Activated CD8-positive, alpha-beta T cell treated with anti-CD3 and anti-CD28 coated beads for 36 hours (primary cell): ENCODE measurements around the gene RAD21L1. TPM values are rescaled to one million over a fixed set of nuclear protein-coding genes. Genes with fewer than 3 reads are reported as not detected.
"Not testable (repeated sequence)": the region's sequence is repeated elsewhere in the genome, so short reads cannot be mapped to it uniquely, and the experiment has no call there.

Experiments used
- ATAC-seq: fragments of 200-7000 bp; cut with Tn5 transposase; one replicate; pipeline ENCODE4 v1.10.0; 2021; ENCODE audit warnings: mild to moderate bottlenecking, moderate library complexity
- CTCF ChIA-PET: fragments of 350-600 bp; sonication (Branson Sonifier 250); formaldehyde crosslinking; loops from one replicate; lab custom pipeline; 2021; ENCODE audit warnings: antibody characterized with exemption; lab: Charles Lee
- POLR2A ChIA-PET: fragments of 350-600 bp; sonication (Branson Sonifier 250); formaldehyde crosslinking; loops from one replicate; lab custom pipeline; 2021; ENCODE audit warnings: antibody characterized with exemption; lab: Charles Lee
- DNase-seq: peaks from one replicate; pipeline ENCODE4 v3.0.0-alpha.2; 2020
- H3K27ac Mint-ChIP-seq: one replicate; pipeline ENCODE4 v1.8.0; 2021; ENCODE audit warnings: mild to moderate bottlenecking, mixed read lengths
- H3K27me3 Mint-ChIP-seq: one replicate; pipeline ENCODE4 v1.8.0; 2021; ENCODE audit warnings: mixed read lengths
- H3K36me3 Mint-ChIP-seq: one replicate; pipeline ENCODE4 v1.8.0; 2021; ENCODE audit warnings: low read depth, mixed read lengths
- H3K4me1 Mint-ChIP-seq: one replicate; pipeline ENCODE4 v1.8.0; 2021; ENCODE audit warnings: low read depth, mixed read lengths
- H3K4me3 Mint-ChIP-seq: one replicate; pipeline ENCODE4 v1.8.0; 2021; ENCODE audit warnings: mild to moderate bottlenecking, moderate library complexity, mixed read lengths
- H3K9me3 Mint-ChIP-seq: one replicate; pipeline ENCODE4 v1.8.0; 2021; ENCODE audit warnings: mixed read lengths
- intact Hi-C: fragments of 100-400 bp; cut with micrococcal nuclease; formaldehyde crosslinking; loops from one replicate; pipeline ENCODE4 v1.10.0; 2022
- total RNA-seq, 2 experiments: library from RNA; stranded (reverse); gene quantifications; one replicate each; pipeline ENCODE4 v1.2.3, GENCODE V29; 2021
- TF ChIP-seq, protein P1 (sequence below): fragments of 200-600 bp; IDR thresholded peaks from one replicate; pipeline ENCODE4 v1.8.0; 2022; ENCODE audit warnings: antibody characterized with exemption, mild to moderate bottlenecking

The RAD21L1 gene
- total RNA-seq, 2 experiments from 2014 or later, result 0.18 to 0.25 TPM

GRCh38 chr20:1212607-1213396 is 13.0 kb upstream of the RAD21L1 start:
- H3K36me3 Mint-ChIP-seq, result no peaks in the 10 kb centered on the region
- POLR2A ChIA-PET, result interaction anchor here (0.6 to 0.7 kb wide), 2 partner anchors 14 to 82 kb away, joined by 3 read pairs; no protein-coding TSS in a partner anchor
- H3K9me3 Mint-ChIP-seq, result no peaks in the 10 kb centered on the region
- H3K4me3 Mint-ChIP-seq, result no peak overlapping the region
- DNase-seq, result peak; percentile 86
- peak; percentile 76 for ATAC-seq
- TF ChIP-seq, protein P1, sequence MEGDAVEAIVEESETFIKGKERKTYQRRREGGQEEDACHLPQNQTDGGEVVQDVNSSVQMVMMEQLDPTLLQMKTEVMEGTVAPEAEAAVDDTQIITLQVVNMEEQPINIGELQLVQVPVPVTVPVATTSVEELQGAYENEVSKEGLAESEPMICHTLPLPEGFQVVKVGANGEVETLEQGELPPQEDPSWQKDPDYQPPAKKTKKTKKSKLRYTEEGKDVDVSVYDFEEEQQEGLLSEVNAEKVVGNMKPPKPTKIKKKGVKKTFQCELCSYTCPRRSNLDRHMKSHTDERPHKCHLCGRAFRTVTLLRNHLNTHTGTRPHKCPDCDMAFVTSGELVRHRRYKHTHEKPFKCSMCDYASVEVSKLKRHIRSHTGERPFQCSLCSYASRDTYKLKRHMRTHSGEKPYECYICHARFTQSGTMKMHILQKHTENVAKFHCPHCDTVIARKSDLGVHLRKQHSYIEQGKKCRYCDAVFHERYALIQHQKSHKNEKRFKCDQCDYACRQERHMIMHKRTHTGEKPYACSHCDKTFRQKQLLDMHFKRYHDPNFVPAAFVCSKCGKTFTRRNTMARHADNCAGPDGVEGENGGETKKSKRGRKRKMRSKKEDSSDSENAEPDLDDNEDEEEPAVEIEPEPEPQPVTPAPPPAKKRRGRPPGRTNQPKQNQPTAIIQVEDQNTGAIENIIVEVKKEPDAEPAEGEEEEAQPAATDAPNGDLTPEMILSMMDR, result peak; percentile 91
- intact Hi-C loops, result loop anchor here (10.0 kb wide), 1 partner anchor 98 kb away; the partner anchor contains the start of gene PSMF1
- no peak overlapping the region for H3K27ac Mint-ChIP-seq
- CTCF ChIA-PET, result interaction anchor here (0.5 to 2.9 kb wide), 34 partner anchors 10 to 397 kb away, joined by 3 to 13 read pairs (median 4); partner anchors contain the start of genes C20orf202, NSFL1C and SNPH
- peaks cover 5% of the 10 kb centered on the region for H3K27me3 Mint-ChIP-seq
- peaks cover 33% of the 10 kb centered on the region for H3K4me1 Mint-ChIP-seq

DNA sequence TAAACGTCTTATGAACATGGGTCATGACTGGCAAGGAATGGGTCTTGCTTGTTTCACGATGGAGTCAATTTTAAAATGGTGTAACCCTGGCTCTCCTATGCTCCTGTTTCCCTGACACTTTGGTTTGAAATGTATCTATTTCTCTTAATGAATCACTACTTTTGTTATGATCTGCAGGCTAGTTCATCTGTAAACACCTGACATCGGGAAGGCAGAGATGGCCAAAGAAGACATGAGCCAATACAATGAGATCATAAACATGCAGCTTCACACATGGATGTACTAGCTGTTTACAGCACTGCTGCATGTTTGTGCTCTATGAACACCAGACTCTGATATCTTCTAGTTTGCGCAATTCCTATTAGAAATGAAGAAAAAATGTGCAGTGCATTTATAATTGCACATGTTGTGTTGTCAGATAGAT is 11.0 kb upstream of the RAD21L1 start:
- Mint-ChIP-seq H3K4me3 (no peak overlapping the region), H3K9me3 (no peaks in the 10 kb centered on the region), H3K36me3 (no peaks in the 10 kb centered on the region), H3K27me3 (peaks cover 5% of the 10 kb centered on the region), H3K4me1 (peaks cover 33% of the 10 kb centered on the region), H3K27ac (peak overlapping the region; percentile 27)
- no peak for ATAC-seq
- TF ChIP-seq, protein P1, result no peak
- no peak for DNase-seq
- intact Hi-C loops, result loop anchor here (10.0 kb wide), 1 partner anchor 100 kb away; the partner anchor contains the start of gene PSMF1
- ChIA-PET POLR2A (interaction anchor here (1.0 kb wide), 1 partner anchor 27 kb away, joined by 3 read pairs; no protein-coding TSS in a partner anchor), CTCF (interaction anchor here (1.1 to 2.9 kb wide), 6 partner anchors 9 to 396 kb away, joined by 3 to 13 read pairs (median 4); no protein-coding TSS in a partner anchor)

GRCh38 chr20:1215386-1216170 is 10.3 kb upstream of the RAD21L1 start:
- Mint-ChIP-seq H3K27ac (peak overlapping the region; percentile 80), H3K9me3 (no peaks in the 10 kb centered on the region), H3K4me3 (peak overlapping the region; percentile 31), H3K36me3 (no peaks in the 10 kb centered on the region), H3K4me1 (peaks cover 33% of the 10 kb centered on the region), H3K27me3 (peaks cover 5% of the 10 kb centered on the region)
- ChIA-PET POLR2A (interaction anchor here (1.0 kb wide), 1 partner anchor 28 kb away, joined by 3 read pairs; no protein-coding TSS in a partner anchor), CTCF (interaction anchor here (1.1 to 1.7 kb wide), 5 partner anchors 10 to 397 kb away, joined by 3 to 5 read pairs (median 4); no protein-coding TSS in a partner anchor)
- TF ChIP-seq, protein P1, result no peak
- intact Hi-C loops, result loop anchor here (10.0 kb wide), 1 partner anchor 101 kb away; the partner anchor contains the start of gene PSMF1
- ATAC-seq (peak; percentile 78), DNase-seq (peak; percentile 83)

DNA sequence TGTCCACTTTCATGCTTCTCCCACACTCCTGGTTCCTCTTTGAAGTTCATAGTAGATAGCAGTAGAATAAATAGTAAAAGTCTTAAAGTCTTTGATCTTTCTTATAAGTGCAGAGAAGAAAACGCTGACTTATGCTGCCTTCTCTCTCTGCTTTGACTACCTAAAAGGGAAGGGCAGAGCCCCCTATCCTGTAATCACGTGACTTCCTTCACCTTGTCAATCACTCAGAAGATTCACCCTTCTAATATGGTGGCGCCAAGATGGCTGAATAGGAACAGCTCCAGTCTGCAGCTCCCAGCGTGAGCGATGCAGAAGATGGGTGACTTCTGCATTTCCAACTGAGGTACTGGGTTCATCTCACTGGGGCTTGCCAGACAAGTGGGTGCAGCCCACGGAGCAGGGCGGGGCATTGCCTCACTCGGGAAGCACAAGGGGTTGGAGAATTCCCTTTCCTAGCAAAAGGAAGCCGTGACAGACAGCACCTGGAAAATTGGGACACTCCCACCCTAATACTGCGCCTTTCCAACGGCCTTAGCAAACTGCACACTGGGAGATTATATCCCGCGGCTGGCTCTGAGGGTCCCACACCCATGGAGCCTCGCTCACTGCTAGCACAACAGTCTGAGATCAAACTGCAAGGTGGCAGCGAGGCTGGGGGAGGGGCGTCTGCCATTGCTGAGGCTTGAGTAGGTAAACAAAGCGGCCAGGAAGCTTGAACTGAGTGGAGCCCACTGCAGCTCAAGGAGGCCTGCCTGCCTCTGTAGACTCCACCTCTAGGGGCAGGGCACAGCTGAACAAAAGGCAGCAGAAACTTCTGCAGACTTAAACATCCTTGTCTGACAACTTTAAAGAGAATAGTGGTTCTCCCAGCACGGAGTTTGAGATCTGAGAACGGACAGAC is 9.1 kb upstream of the RAD21L1 start:
- not testable (repeated sequence) for ATAC-seq, H3K27me3 Mint-ChIP-seq, H3K4me3 Mint-ChIP-seq, H3K36me3 Mint-ChIP-seq, H3K9me3 Mint-ChIP-seq
- intact Hi-C loops, result loop anchor here (10.0 kb wide), 1 partner anchor 102 kb away; the partner anchor contains the start of gene PSMF1
- ChIA-PET POLR2A (interaction anchor here (1.3 kb wide), 1 partner anchor 9 kb away, joined by 4 read pairs; the partner anchor contains the start of gene RAD21L1), CTCF (interaction anchor here (0.7 to 1.7 kb wide), 3 partner anchors 66 to 108 kb away, joined by 3 to 5 read pairs (median 3); no protein-coding TSS in a partner anchor)
- Mint-ChIP-seq H3K4me1 (peaks cover 33% of the 10 kb centered on the region), H3K27ac (peak overlapping the region; percentile 23)
- peak; percentile 23 for DNase-seq

DNA sequence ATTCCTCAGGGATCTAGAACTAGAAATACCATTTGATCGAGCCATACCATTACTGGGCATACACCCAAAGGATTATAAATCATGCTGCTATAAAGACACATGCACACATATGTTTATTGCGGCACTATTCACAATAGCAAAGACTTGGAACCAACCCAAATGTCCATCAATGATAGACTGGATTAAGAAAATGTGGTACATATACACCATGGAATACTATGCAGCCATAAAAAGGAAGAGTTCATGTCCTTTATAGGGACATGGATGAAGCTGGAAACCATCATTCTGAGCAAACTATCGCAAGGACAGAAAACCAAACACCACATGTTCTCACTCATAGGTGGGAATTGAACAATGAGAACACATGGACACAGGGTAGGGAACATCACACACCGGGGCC is 3.1 kb upstream of the RAD21L1 start:
- H3K27ac Mint-ChIP-seq, H3K4me3 Mint-ChIP-seq, CTCF ChIA-PET, intact Hi-C loops, DNase-seq, ATAC-seq, H3K27me3 Mint-ChIP-seq, H3K4me1 Mint-ChIP-seq, H3K36me3 Mint-ChIP-seq, H3K9me3 Mint-ChIP-seq, POLR2A ChIA-PET: not testable (repeated sequence)
